ENCODE results near the gene OR2V2. TPM values are rescaled to one million over a fixed set of nuclear protein-coding genes. Genes with fewer than 3 reads are reported as not detected.

OR2V2 gene
- total RNA-seq, 1 experiment from 2014 or later, result not detected

DNA sequence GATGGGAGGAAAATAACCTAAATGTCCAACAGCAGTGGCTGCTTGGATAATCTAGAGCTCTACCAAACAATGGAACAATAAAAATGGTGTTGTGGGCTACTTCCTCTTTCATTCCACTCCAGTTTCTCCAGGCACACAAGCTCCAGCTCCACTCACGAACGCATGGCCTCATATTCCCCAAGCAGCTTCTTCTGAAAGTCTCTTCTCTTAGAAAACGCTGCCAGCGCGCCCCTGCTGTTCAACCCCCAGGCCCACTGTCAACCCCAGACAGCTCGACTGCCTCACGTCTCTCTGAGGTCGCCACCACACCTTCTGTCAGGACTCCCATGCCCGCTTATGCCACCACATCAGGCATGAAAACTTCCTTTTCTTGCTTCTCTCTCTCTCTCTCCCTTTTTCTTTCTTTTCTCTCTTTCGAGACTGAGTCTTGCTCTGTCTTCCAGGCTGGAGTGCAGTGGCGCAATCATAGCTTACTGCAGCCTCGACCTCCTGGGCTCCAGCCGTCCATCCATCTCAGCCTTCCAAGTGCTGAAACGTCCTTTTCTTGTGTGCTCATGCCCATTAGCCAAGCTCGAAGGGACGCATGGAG, 16.2 kb downstream of the OR2V2 start:
- Histone ChIP-seq H3K79me1 (ENCODE audit: insufficient read depth, low read depth, low read length, poor library complexity, severe bottlenecking) (no peaks in the 10 kb centered on the region), H3K18ac (ENCODE audit: insufficient read length, low read depth, low read length) (peak overlapping the region; percentile 40), H3K56ac (ENCODE audit: insufficient read length, low read depth, low read length) (no peak overlapping the region), H2BK20ac (ENCODE audit: low read depth, low read length, poor library complexity, severe bottlenecking) (no peak overlapping the region), H2BK5ac (ENCODE audit: insufficient read length, low read length) (no peak overlapping the region), H3T11ph (ENCODE audit: low read length) (no peak overlapping the region), H3K23ac (ENCODE audit: insufficient read length, low read depth, low read length) (no peak overlapping the region), H3K27ac (ENCODE audit: insufficient read length, low read depth, low read length) (no peak overlapping the region), H3K23me2 (ENCODE audit: insufficient read length, low read depth, low read length, poor library complexity, severe bottlenecking) (peaks cover 12% of the 10 kb centered on the region), H4K8ac (replicated peaks; ENCODE audit: insufficient read length, low read depth, low read length) (no peak overlapping the region), H3K4ac (ENCODE audit: low read depth, low read length) (no peak overlapping the region), H2BK12ac (ENCODE audit: insufficient read length, low read depth, low read length) (no peak overlapping the region), H3K9ac (ENCODE audit: extremely low read depth, insufficient read length, low read length) (no peak overlapping the region), H3K4me1 (ENCODE audit: insufficient read depth, low read length) (peaks cover 3% of the 10 kb centered on the region; the same call in 1 of the 2 replicates), H3K79me2 (ENCODE audit: insufficient read depth, low read length) (no peaks in the 10 kb centered on the region), H4K5ac (ENCODE audit: insufficient read length, low read depth, low read length) (no peak overlapping the region), H3K14ac (ENCODE audit: insufficient read depth, low read length) (no peak overlapping the region), H3K4me2 (ENCODE audit: insufficient read depth, insufficient read length, low read length) (peak overlapping the region; percentile 70), H3K27me3 (ENCODE audit: insufficient read depth, low read length) (no peaks in the 10 kb centered on the region), H2BK120ac (ENCODE audit: low read depth, low read length, poor library complexity, severe bottlenecking) (no peak overlapping the region), H2AFZ (ENCODE audit: low read length) (peak overlapping the region; percentile 71), H4K20me1 (ENCODE audit: control insufficient read depth, insufficient read depth, insufficient read length) (no peaks in the 10 kb centered on the region), H2AK5ac (ENCODE audit: insufficient read length, low read length) (no peak overlapping the region), H4K91ac (ENCODE audit: insufficient read length, low read depth, low read length) (no peak overlapping the region), H2BK15ac (ENCODE audit: low read depth, low read length) (no peak overlapping the region), H3K9me3 (ENCODE audit: control insufficient read depth, low read depth, low read length) (no peaks in the 10 kb centered on the region)
- Mint-ChIP-seq H3K27ac (peak overlapping the region in 2 of 3 experiments; percentile 74 to 97; a peak in 4 of 7 replicates), H3K27me3 (ENCODE audit: low read depth) (peaks cover 36% of the 10 kb centered on the region), H3K9me3 (no peaks in the 10 kb centered on the region; a peak in 4 of 5 replicates), H3K36me3 (ENCODE audit: insufficient read depth in 1 of 3, low read depth in 3 of 3) (no peaks in the 10 kb centered on the region; a peak in 1 of 7 replicates), H3K4me1 (peaks cover 25 to 35% of the 10 kb centered on the region in 2 experiments), H3K4me3 (peak overlapping the region; percentile 81 to 95)
- no CpG with 5 or more reads among the region's 16 CpGs for WGBS (ENCODE audit: extremely low coverage, insufficient read length, low lambda C conversion rate)
- DNase-seq, result peak; percentile 68
- TF ChIP-seq CTCF (conservative IDR thresholded peaks at IDR 0.05), result no peak; the same call in 2 of the 3 replicates

Data from H9 (cell line).